ENCODE measurements around the gene PRPF19. TPM values are rescaled to one million over a fixed set of nuclear protein-coding genes. Genes with fewer than 3 reads are reported as not detected.

The PRPF19 gene
- total and polyA plus RNA-seq, 2 of the 8 experiments (the other 6 are each of a cell fraction or from before 2014, with no cell fraction given), result 107 to 141 TPM

DNA sequence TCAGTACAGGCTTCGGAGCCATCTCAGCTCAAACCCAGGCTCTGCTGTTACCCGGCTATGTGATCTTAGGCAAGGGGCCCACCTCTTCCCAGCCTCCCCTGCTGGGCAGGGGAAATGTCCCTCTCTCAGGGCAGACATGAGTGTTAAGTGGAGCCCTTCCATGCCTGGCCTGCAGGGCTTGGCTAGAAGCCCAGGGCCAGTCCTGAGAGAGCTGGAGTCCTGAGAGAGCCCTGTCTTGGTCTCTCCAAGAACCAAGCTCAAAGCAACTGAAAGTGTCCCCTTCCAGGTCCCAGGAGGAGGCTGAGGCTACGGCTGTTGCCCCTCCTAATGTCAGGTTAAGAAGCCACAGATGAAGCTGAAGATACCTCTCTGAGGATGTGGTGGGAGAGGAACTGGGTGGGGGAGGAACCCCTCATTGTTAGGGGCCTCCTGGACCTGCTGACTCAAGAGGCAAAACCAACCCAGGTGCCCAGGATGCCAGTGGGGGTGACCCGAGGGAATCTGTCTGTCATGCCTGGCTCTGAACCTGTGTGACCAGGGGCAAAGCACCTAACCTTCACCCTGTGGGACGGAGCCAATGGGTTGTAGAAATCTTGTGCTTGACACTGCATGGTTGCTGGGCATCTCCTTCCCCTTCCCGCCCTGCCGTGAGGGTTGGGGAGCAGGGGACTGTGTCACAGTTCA lies 34.9 kb downstream of the PRPF19 start (continued):
- TF ChIP-seq EP300 (IDR thresholded peaks at IDR 0.05; ENCODE audit: borderline replicate concordance in 1 of 2, low read depth in 2 of 2, low read length in 2 of 2), result no peak
